Measurements from ENCODE around the gene MAN1A1.

The MAN1A1 gene

DNA sequence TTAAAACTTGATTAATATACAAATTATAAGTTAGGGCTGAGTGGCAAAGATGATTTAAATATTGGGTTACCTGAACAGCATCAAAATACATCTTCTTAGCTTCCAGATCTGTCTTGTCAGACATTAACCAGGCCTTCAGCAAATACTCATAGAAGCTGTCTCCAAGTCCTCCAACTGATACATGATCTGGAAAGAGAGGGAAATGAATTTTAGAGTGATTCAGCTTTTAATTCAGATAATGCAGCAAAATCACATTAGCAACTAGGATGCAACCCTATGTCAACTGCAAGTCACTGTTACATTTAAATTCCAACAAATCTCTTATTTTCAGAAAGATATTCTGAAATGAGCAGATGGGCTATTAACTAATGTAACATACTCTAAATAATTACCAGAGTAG lies 155.9 kb downstream of the MAN1A1 start:
- H3K4me3 ChIP-seq (ENCODE audit: insufficient read depth, low read depth, low read length, poor library complexity, severe bottlenecking) = no peak overlapping the region

DNA sequence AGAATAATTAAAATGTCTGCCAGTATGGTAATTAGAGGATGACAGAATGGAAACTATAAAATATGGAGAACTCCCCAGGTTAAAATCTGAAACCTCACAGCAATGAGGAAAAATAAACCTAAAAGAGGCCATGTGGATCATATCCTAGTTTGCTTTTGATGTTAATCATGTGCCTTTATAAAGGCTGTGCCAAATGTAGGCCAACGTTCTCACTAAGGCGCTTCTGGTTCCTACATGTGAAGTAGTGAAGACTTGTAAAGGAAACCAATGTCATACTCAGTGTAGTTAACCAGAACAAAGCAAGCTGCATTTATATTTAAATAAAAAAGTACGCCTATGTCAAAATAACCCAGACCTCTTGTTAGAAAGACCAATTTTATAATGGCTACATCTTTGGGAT lies 157.4 kb downstream of the MAN1A1 start:
- no peaks in the 10 kb centered on the region for H3K9me3 ChIP-seq (ENCODE audit: control insufficient read depth, low read length)
- no peaks in the 10 kb centered on the region for H3K4me1 ChIP-seq (ENCODE audit: control insufficient read depth, insufficient read depth, low read length, poor library complexity, severe bottlenecking)
- H3K4me3 ChIP-seq (ENCODE audit: insufficient read depth, low read depth, low read length, poor library complexity, severe bottlenecking) = no peak overlapping the region
- no peak overlapping the region for H3K27ac ChIP-seq (ENCODE audit: insufficient read depth, low read length, poor library complexity, severe bottlenecking)
- H3K36me3 ChIP-seq (ENCODE audit: control insufficient read depth, insufficient read depth, low read length) = peaks cover 6% of the 10 kb centered on the region
- DNase-seq = peak in 1 of 3 donors; percentile 1
- H3K27me3 ChIP-seq (replicated peaks; ENCODE audit: control insufficient read depth, insufficient read depth, low read length, poor library complexity, severe bottlenecking) = no peaks in the 10 kb centered on the region

More for the DNA sequence above, 155.9 kb downstream of the MAN1A1 start:
- H3K9me3 ChIP-seq (ENCODE audit: control insufficient read depth, low read length) = no peaks in the 10 kb centered on the region
- no peaks in the 10 kb centered on the region for H3K27me3 ChIP-seq (replicated peaks; ENCODE audit: control insufficient read depth, insufficient read depth, low read length, poor library complexity, severe bottlenecking)
- no peak overlapping the region for H3K27ac ChIP-seq (ENCODE audit: insufficient read depth, low read length, poor library complexity, severe bottlenecking)
- no peak for DNase-seq
- H3K36me3 ChIP-seq (ENCODE audit: control insufficient read depth, insufficient read depth, low read length) = no peaks in the 10 kb centered on the region
- no peaks in the 10 kb centered on the region for H3K4me1 ChIP-seq (ENCODE audit: control insufficient read depth, insufficient read depth, low read length, poor library complexity, severe bottlenecking)

DNA sequence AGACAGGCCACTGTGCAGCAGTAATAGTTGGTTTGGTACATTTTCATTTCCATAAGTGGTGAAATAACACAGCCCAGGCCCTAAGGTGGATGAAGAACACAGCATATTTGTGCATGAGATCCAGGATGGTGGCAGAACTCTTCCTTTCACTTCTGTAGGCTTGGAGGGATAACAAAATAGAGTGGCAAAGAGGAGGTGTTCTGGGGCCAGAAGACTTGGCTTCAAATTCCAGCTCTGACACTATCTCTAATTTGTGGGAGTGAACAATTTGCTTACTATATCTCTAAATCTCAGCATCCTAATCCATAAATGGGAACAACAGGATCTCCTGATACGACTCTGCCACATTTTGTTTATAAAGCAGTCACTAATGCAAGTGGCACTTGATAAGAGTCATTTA lies 159.4 kb downstream of the MAN1A1 start:
- Histone ChIP-seq H3K27me3 (replicated peaks; ENCODE audit: control insufficient read depth, insufficient read depth, low read length, poor library complexity, severe bottlenecking) (no peaks in the 10 kb centered on the region), H3K4me3 (ENCODE audit: insufficient read depth, low read depth, low read length, poor library complexity, severe bottlenecking) (no peak overlapping the region), H3K9me3 (ENCODE audit: control insufficient read depth, low read length) (no peaks in the 10 kb centered on the region), H3K27ac (ENCODE audit: insufficient read depth, low read length, poor library complexity, severe bottlenecking) (no peak overlapping the region), H3K36me3 (ENCODE audit: control insufficient read depth, insufficient read depth, low read length) (peaks cover 7% of the 10 kb centered on the region), H3K4me1 (ENCODE audit: control insufficient read depth, insufficient read depth, low read length, poor library complexity, severe bottlenecking) (no peaks in the 10 kb centered on the region)
- DNase-seq = no peak

DNA sequence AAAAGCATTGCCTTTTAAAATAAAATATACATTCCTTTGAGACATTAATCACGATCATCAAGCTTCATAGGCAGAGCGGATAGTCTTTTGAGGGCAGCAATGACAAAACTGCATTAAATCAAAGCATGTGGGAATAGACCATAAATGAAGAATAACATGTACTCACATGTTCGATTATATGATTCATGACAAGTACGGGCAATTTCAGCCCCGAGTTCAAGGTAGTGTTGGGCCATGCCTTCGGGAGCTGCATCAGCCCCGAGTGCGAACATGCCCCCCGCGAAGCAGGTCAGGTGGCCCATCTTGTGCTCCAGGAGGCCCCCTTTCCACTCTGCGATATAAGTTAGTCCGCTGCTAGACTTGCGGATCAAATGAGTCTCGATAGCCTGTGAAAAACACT lies 160.1 kb downstream of the MAN1A1 start:
- Histone ChIP-seq H3K27me3 (replicated peaks; ENCODE audit: control insufficient read depth, insufficient read depth, low read length, poor library complexity, severe bottlenecking) (no peaks in the 10 kb centered on the region), H3K27ac (ENCODE audit: insufficient read depth, low read length, poor library complexity, severe bottlenecking) (no peak overlapping the region), H3K9me3 (ENCODE audit: control insufficient read depth, low read length) (no peaks in the 10 kb centered on the region), H3K4me1 (ENCODE audit: control insufficient read depth, insufficient read depth, low read length, poor library complexity, severe bottlenecking) (no peaks in the 10 kb centered on the region), H3K36me3 (ENCODE audit: control insufficient read depth, insufficient read depth, low read length) (peaks cover 7% of the 10 kb centered on the region), H3K4me3 (ENCODE audit: insufficient read depth, low read depth, low read length, poor library complexity, severe bottlenecking) (no peak overlapping the region)
- no peak for DNase-seq

DNA sequence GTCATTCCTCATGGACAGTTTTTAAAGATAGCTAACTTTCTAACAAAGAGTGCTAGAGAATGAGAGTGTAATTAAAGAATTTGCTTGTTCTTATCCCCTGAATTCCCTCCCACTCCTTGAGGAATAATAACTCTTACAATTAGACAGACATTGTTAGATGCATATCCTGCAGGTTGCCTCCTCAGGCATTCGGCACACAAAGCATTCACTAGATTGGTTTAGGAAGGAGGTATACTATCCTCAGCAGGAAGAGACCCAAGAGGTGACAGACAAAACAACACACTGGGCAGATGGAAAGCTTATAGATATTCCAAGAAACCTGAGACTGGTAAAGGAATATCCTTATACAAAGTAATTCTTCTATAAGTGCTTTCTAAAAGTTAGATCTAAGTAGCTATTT lies 162.0 kb downstream of the MAN1A1 start:
- DNase-seq = no peak
- H3K4me3 ChIP-seq (ENCODE audit: insufficient read depth, low read depth, low read length, poor library complexity, severe bottlenecking) = no peak overlapping the region
- H3K4me1 ChIP-seq (ENCODE audit: control insufficient read depth, insufficient read depth, low read length, poor library complexity, severe bottlenecking) = no peaks in the 10 kb centered on the region
- no peaks in the 10 kb centered on the region for H3K27me3 ChIP-seq (replicated peaks; ENCODE audit: control insufficient read depth, insufficient read depth, low read length, poor library complexity, severe bottlenecking)
- peaks cover 7% of the 10 kb centered on the region for H3K36me3 ChIP-seq (ENCODE audit: control insufficient read depth, insufficient read depth, low read length)
- no peak overlapping the region for H3K27ac ChIP-seq (ENCODE audit: insufficient read depth, low read length, poor library complexity, severe bottlenecking)
- H3K9me3 ChIP-seq (ENCODE audit: control insufficient read depth, low read length) = no peaks in the 10 kb centered on the region

DNA sequence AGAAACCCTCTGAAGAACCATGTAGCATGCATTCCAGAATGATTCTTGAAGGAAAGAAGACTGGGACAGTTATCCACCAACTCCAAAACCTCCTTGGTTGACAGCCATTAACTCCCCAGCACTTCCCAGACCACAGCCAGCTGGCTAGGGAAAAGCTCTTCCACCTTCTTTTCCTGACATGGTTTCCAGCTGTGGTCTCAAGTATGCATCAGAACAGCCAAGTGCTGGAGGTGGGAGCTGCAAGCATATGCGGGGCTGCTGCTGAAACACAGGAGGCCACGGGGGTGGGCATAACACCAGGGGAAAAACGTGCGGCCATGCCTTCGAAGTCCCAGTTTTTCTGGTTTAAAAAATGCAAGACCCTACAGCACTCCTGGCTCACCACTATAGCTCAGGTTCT lies 163.1 kb downstream of the MAN1A1 start:
- Histone ChIP-seq H3K27ac (ENCODE audit: insufficient read depth, low read length, poor library complexity, severe bottlenecking) (no peak overlapping the region), H3K36me3 (ENCODE audit: control insufficient read depth, insufficient read depth, low read length) (peaks cover 7% of the 10 kb centered on the region), H3K27me3 (replicated peaks; ENCODE audit: control insufficient read depth, insufficient read depth, low read length, poor library complexity, severe bottlenecking) (no peaks in the 10 kb centered on the region), H3K9me3 (ENCODE audit: control insufficient read depth, low read length) (no peaks in the 10 kb centered on the region), H3K4me1 (ENCODE audit: control insufficient read depth, insufficient read depth, low read length, poor library complexity, severe bottlenecking) (no peaks in the 10 kb centered on the region), H3K4me3 (ENCODE audit: insufficient read depth, low read depth, low read length, poor library complexity, severe bottlenecking) (no peak overlapping the region)
- no peak for DNase-seq

DNA sequence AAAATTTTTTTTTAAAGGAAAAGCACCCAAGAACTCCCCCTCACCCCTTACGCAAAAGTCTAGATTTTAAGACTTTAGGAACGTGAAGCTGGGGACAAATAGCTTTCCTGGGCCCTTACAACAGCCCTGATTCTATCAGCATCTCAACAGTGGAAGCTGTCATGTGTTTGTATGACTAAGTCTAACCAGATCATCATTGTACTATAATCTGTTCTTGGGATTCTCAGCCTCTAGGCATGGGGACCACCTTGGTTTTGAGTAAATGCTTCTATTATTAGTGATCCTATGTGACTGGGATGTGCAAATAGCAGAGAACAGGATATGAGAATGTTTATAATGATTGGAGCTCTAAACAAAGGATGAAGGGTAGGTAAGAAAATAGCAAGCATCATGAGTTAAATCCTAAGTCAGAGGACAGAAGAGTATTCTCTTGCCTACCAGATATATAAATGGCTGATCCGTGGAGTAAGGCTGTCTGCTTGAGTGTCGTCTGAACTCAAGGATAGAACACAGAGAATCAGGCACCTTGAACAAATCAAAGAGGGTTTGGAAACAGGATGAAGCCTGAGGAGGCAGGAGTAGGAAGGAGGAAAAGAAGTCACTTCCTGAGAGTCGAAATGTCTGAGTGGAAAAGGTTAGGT lies 165.4 kb downstream of the MAN1A1 start:
- H3K27me3 ChIP-seq (replicated peaks; ENCODE audit: control insufficient read depth, insufficient read depth, low read length, poor library complexity, severe bottlenecking) = no peaks in the 10 kb centered on the region
- H3K36me3 ChIP-seq (ENCODE audit: control insufficient read depth, insufficient read depth, low read length) = peaks cover 7% of the 10 kb centered on the region
- H3K4me1 ChIP-seq (ENCODE audit: control insufficient read depth, insufficient read depth, low read length, poor library complexity, severe bottlenecking) = no peaks in the 10 kb centered on the region
- H3K4me3 ChIP-seq (ENCODE audit: insufficient read depth, low read depth, low read length, poor library complexity, severe bottlenecking) = no peak overlapping the region
- H3K9me3 ChIP-seq (ENCODE audit: control insufficient read depth, low read length) = no peaks in the 10 kb centered on the region
- DNase-seq = no peak
- no peak overlapping the region for H3K27ac ChIP-seq (ENCODE audit: insufficient read depth, low read length, poor library complexity, severe bottlenecking)

DNA sequence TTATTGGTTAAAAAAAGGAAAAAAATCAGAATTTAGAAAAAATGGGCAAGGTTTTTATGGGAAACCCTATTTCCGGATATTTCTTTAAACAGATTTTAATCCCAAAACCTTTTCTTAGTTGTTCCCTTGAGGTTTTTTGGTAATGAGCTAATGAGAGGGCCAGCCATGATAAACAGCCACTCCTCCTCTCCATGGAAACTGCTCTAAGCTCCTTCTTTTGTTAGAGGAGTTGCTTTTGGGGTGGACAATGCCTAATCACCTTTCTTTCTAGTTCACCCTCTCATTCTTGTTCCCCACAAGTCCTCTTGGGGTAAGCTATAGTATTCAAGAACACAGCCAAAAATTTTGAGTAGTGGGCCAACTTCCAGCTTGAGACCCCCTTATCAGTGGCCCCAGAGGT lies 166.1 kb downstream of the MAN1A1 start:
- peaks cover 11% of the 10 kb centered on the region for H3K36me3 ChIP-seq (ENCODE audit: control insufficient read depth, insufficient read depth, low read length)
- no peak overlapping the region for H3K4me3 ChIP-seq (ENCODE audit: insufficient read depth, low read depth, low read length, poor library complexity, severe bottlenecking)
- no peaks in the 10 kb centered on the region for H3K9me3 ChIP-seq (ENCODE audit: control insufficient read depth, low read length)
- no peaks in the 10 kb centered on the region for H3K27me3 ChIP-seq (replicated peaks; ENCODE audit: control insufficient read depth, insufficient read depth, low read length, poor library complexity, severe bottlenecking)
- H3K4me1 ChIP-seq (ENCODE audit: control insufficient read depth, insufficient read depth, low read length, poor library complexity, severe bottlenecking) = no peaks in the 10 kb centered on the region
- no peak overlapping the region for H3K27ac ChIP-seq (ENCODE audit: insufficient read depth, low read length, poor library complexity, severe bottlenecking)
- no peak for DNase-seq

DNA sequence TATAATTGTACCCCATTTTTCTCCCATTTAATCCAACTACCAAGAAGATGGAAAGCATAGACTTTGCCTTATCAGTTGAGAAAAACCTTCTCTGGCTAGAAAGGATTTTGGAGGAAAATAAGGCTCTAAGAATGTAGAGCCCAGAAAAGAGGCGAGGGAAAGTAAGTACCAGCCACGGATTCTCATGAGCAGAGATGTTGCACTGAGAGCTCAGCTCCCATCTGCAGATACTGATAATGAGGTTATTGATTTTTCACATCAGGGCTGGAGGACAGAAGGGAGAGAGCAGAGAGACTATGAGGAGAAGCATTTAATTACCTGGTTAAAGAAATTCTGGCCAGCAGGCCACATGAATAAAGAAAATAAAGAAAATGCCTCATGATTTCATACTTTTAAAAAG lies 166.7 kb downstream of the MAN1A1 start:
- Histone ChIP-seq H3K27ac (ENCODE audit: insufficient read depth, low read length, poor library complexity, severe bottlenecking) (no peak overlapping the region), H3K27me3 (replicated peaks; ENCODE audit: control insufficient read depth, insufficient read depth, low read length, poor library complexity, severe bottlenecking) (no peaks in the 10 kb centered on the region), H3K36me3 (ENCODE audit: control insufficient read depth, insufficient read depth, low read length) (peaks cover 7% of the 10 kb centered on the region), H3K4me1 (ENCODE audit: control insufficient read depth, insufficient read depth, low read length, poor library complexity, severe bottlenecking) (no peaks in the 10 kb centered on the region), H3K4me3 (ENCODE audit: insufficient read depth, low read depth, low read length, poor library complexity, severe bottlenecking) (no peak overlapping the region), H3K9me3 (ENCODE audit: control insufficient read depth, low read length) (no peaks in the 10 kb centered on the region)
- no peak for DNase-seq

DNA sequence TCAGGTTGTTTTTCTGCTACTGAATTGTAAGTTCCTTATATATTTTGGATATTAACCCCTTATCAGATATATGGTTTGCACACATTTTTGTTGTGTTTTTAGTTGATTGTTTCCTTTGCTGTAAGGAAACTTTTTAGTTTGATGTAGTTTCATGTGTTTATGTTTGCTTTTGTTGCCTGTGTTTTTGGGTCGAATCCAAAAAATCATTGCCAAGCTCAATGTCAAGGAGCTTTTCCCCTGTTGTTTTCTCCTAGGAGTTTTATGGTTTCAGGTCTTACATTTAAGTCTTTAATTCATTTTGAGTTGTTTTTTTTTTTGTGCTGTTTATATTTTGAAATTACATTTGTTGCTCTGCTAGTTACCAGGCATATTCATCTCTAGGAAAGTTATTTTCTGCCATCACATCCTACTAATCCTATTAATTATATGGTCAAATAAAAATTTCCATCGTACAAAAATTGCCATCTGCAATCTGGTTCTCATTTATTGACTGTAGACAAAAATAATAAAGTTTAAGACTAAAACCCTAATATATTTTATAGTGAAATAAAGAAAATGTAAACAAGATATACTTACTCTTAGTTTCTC lies 167.3 kb downstream of the MAN1A1 start:
- Histone ChIP-seq H3K9me3 (ENCODE audit: control insufficient read depth, low read length) (no peaks in the 10 kb centered on the region), H3K27me3 (replicated peaks; ENCODE audit: control insufficient read depth, insufficient read depth, low read length, poor library complexity, severe bottlenecking) (no peaks in the 10 kb centered on the region), H3K36me3 (ENCODE audit: control insufficient read depth, insufficient read depth, low read length) (peaks cover 7% of the 10 kb centered on the region), H3K4me3 (ENCODE audit: insufficient read depth, low read depth, low read length, poor library complexity, severe bottlenecking) (no peak overlapping the region), H3K27ac (ENCODE audit: insufficient read depth, low read length, poor library complexity, severe bottlenecking) (no peak overlapping the region), H3K4me1 (ENCODE audit: control insufficient read depth, insufficient read depth, low read length, poor library complexity, severe bottlenecking) (no peaks in the 10 kb centered on the region)
- no peak for DNase-seq

Measured in effector memory CD4-positive, alpha-beta T cell (primary cell).